Measurements from ENCODE around the gene FTHL17.

DNA sequence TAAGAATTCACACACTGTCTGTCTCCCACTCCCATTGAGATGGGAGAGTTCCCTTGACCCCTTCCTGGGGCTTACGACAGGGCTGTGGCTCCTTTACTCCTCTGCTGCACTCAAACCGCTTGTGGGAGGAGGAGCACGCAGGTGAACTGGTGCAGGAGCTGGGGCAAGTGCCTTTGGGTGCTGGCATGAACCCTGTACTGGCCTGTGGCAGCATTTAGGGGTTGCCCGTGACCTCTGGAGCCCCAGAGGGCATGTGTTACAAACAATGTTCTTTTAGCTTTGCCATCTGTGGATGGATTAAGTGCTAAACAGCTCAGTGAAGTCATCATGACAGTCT lies 21.8 kb upstream of the FTHL17 start:
- TF ChIP-seq JUN (CRISPR knock-in tag; IDR thresholded peaks at IDR 0.05) (no peak), FOXP1 (CRISPR knock-in tag; IDR thresholded peaks at IDR 0.05; ENCODE audit: borderline replicate concordance) (no peak)
- TF ChIP-seq, protein P1, sequence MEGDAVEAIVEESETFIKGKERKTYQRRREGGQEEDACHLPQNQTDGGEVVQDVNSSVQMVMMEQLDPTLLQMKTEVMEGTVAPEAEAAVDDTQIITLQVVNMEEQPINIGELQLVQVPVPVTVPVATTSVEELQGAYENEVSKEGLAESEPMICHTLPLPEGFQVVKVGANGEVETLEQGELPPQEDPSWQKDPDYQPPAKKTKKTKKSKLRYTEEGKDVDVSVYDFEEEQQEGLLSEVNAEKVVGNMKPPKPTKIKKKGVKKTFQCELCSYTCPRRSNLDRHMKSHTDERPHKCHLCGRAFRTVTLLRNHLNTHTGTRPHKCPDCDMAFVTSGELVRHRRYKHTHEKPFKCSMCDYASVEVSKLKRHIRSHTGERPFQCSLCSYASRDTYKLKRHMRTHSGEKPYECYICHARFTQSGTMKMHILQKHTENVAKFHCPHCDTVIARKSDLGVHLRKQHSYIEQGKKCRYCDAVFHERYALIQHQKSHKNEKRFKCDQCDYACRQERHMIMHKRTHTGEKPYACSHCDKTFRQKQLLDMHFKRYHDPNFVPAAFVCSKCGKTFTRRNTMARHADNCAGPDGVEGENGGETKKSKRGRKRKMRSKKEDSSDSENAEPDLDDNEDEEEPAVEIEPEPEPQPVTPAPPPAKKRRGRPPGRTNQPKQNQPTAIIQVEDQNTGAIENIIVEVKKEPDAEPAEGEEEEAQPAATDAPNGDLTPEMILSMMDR (IDR thresholded peaks at IDR 0.05), result no peak
